ENCODE results near the gene AMBRA1. TPM values are rescaled to one million over a fixed set of nuclear protein-coding genes. Genes with fewer than 3 reads are reported as not detected.

The AMBRA1 gene
- polyA plus RNA-seq, 1 donor from 2014 or later = 34.5 TPM

- Histone ChIP-seq H4K20me1 (ENCODE audit: insufficient read depth) (no peaks in the 10 kb centered on the region), H2AFZ (ENCODE audit: low read depth, low read length) (no peak overlapping the region), H3K9ac (ENCODE audit: low read length) (peak overlapping the region; percentile 39), H3K4me2 (ENCODE audit: low read length) (no peak overlapping the region), H3K36me3 (ENCODE audit: insufficient read depth, low read length) (no peaks in the 10 kb centered on the region), H3K9me2 (ENCODE audit: insufficient read depth, low read length) (no peaks in the 10 kb centered on the region), H3K9me3 (ENCODE audit: low read length) (no peaks in the 10 kb centered on the region), H3K27me3 (ENCODE audit: insufficient read depth, low read depth, low read length) (no peaks in the 10 kb centered on the region), H3K4me3 (ENCODE audit: low read length) (peak overlapping the region; percentile 21), H3F3A (ENCODE audit: insufficient read depth, low read length, poor library complexity, severe bottlenecking) (no peaks in the 10 kb centered on the region), H3K27ac (ENCODE audit: low read length) (no peak overlapping the region), H3K79me2 (replicated peaks; ENCODE audit: insufficient read depth, low read length) (peaks cover 3% of the 10 kb centered on the region)
- TF ChIP-seq POLR2AphosphoS5 (IDR thresholded peaks at IDR 0.05) = no peak
- TF ChIP-seq, protein P1, sequence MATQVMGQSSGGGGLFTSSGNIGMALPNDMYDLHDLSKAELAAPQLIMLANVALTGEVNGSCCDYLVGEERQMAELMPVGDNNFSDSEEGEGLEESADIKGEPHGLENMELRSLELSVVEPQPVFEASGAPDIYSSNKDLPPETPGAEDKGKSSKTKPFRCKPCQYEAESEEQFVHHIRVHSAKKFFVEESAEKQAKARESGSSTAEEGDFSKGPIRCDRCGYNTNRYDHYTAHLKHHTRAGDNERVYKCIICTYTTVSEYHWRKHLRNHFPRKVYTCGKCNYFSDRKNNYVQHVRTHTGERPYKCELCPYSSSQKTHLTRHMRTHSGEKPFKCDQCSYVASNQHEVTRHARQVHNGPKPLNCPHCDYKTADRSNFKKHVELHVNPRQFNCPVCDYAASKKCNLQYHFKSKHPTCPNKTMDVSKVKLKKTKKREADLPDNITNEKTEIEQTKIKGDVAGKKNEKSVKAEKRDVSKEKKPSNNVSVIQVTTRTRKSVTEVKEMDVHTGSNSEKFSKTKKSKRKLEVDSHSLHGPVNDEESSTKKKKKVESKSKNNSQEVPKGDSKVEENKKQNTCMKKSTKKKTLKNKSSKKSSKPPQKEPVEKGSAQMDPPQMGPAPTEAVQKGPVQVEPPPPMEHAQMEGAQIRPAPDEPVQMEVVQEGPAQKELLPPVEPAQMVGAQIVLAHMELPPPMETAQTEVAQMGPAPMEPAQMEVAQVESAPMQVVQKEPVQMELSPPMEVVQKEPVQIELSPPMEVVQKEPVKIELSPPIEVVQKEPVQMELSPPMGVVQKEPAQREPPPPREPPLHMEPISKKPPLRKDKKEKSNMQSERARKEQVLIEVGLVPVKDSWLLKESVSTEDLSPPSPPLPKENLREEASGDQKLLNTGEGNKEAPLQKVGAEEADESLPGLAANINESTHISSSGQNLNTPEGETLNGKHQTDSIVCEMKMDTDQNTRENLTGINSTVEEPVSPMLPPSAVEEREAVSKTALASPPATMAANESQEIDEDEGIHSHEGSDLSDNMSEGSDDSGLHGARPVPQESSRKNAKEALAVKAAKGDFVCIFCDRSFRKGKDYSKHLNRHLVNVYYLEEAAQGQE (IDR thresholded peaks at IDR 0.05; ENCODE audit: borderline replicate concordance) = no peak
- TF ChIP-seq SMC3 (conservative IDR thresholded peaks at IDR 0.05; ENCODE audit: poor library complexity) = no peak
- no peak for TF ChIP-seq RAD21 (conservative IDR thresholded peaks at IDR 0.05)
- no peak for TF ChIP-seq EP300 (conservative IDR thresholded peaks at IDR 0.05; ENCODE audit: poor library complexity, severe bottlenecking)
- TF ChIP-seq CTCF (IDR thresholded peaks at IDR 0.05; ENCODE audit: poor library complexity, severe bottlenecking) = no peak
- no peak for TF ChIP-seq TAF1 (IDR thresholded peaks at IDR 0.05; ENCODE audit: low read depth)
- TF ChIP-seq MXI1 (conservative IDR thresholded peaks at IDR 0.05; ENCODE audit: poor library complexity, severe bottlenecking) = no peak
- no peak for TF ChIP-seq EZH2 (IDR thresholded peaks at IDR 0.05; ENCODE audit: borderline replicate concordance, insufficient read depth, low read length, poor library complexity, severe bottlenecking)
Observed at GRCh38 chr11:46360878-46361277, 232.9 kb downstream of the AMBRA1 start.

GRCh38 chr11:46359953-46360352 lies 233.9 kb downstream of the AMBRA1 start:
- TF ChIP-seq MXI1 (conservative IDR thresholded peaks at IDR 0.05; ENCODE audit: poor library complexity, severe bottlenecking) (no peak), EP300 (conservative IDR thresholded peaks at IDR 0.05; ENCODE audit: poor library complexity, severe bottlenecking) (no peak), SMC3 (conservative IDR thresholded peaks at IDR 0.05; ENCODE audit: poor library complexity) (no peak), EZH2 (IDR thresholded peaks at IDR 0.05; ENCODE audit: borderline replicate concordance, insufficient read depth, low read length, poor library complexity, severe bottlenecking) (no peak), TAF1 (IDR thresholded peaks at IDR 0.05; ENCODE audit: low read depth) (no peak), CTCF (IDR thresholded peaks at IDR 0.05; ENCODE audit: poor library complexity, severe bottlenecking) (no peak), POLR2AphosphoS5 (IDR thresholded peaks at IDR 0.05) (no peak), RAD21 (conservative IDR thresholded peaks at IDR 0.05) (no peak)
- TF ChIP-seq, protein P1 (IDR thresholded peaks at IDR 0.05; ENCODE audit: borderline replicate concordance) = no peak
- Histone ChIP-seq H4K20me1 (ENCODE audit: insufficient read depth) (no peaks in the 10 kb centered on the region), H3F3A (ENCODE audit: insufficient read depth, low read length, poor library complexity, severe bottlenecking) (no peaks in the 10 kb centered on the region)

More at GRCh38 chr11:46359953-46360352, 233.9 kb downstream of the AMBRA1 start:
- Histone ChIP-seq H3K27me3 (ENCODE audit: insufficient read depth, low read depth, low read length) (no peaks in the 10 kb centered on the region), H3K4me2 (ENCODE audit: low read length) (no peak overlapping the region), H3K79me2 (replicated peaks; ENCODE audit: insufficient read depth, low read length) (peaks cover 3% of the 10 kb centered on the region), H3K4me3 (ENCODE audit: low read length) (no peak overlapping the region), H3K9me2 (ENCODE audit: insufficient read depth, low read length) (no peaks in the 10 kb centered on the region), H3K9me3 (ENCODE audit: low read length) (no peaks in the 10 kb centered on the region), H3K9ac (ENCODE audit: low read length) (no peak overlapping the region), H3K27ac (ENCODE audit: low read length) (no peak overlapping the region), H3K36me3 (ENCODE audit: insufficient read depth, low read length) (no peaks in the 10 kb centered on the region), H2AFZ (ENCODE audit: low read depth, low read length) (no peak overlapping the region)

Data from neural cell (in vitro differentiated cells).